Hindlimb muscle (tissue), 1 donor: ENCODE results near the gene MCF2L. TPM values are rescaled to one million over a fixed set of nuclear protein-coding genes. Genes with fewer than 3 reads are reported as not detected.

Experiments used
- DNase-seq: peaks from one replicate; pipeline ENCODE4 v3.0.0-alpha.2; 2013
- polyA plus RNA-seq: library from polyadenylated mRNA; unstranded; fragments of 120-200 nt; gene quantifications from one replicate; pipeline ENCODE4 v1.2.1, GENCODE V29; 2013; ENCODE audit not compliant: insufficient read length

The MCF2L gene
- polyA plus RNA-seq, 1 donor, result 23.3 TPM

DNA sequence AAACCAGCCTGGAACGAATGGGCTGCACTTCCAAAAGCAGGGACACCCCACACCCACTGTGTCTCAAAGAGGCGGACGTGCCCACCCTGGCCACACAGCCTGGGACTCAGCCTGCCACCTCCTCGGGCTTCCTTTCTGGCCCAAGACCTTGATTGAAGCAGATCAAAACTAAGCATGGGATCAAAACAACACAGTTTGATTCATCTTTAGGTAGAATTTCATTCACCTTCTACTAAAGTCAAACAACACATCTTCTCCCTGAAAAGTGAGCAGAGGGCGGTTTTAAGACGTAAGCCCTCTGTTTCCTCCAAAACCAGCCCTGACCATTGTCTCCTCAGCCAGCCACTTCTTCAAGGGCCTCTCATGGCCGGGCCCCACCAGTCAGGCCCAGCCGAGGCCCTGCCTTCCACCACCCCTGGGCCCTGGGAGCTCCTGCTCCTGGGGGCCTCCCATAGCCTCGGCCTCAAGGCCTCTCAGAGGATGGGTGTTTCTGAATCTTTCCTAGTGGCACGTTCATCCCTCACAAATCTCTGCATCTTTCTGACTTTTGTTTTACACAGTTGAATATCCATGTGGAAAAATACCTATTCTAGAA is 147.3 kb downstream of the MCF2L start:
- no peak for DNase-seq

DNA sequence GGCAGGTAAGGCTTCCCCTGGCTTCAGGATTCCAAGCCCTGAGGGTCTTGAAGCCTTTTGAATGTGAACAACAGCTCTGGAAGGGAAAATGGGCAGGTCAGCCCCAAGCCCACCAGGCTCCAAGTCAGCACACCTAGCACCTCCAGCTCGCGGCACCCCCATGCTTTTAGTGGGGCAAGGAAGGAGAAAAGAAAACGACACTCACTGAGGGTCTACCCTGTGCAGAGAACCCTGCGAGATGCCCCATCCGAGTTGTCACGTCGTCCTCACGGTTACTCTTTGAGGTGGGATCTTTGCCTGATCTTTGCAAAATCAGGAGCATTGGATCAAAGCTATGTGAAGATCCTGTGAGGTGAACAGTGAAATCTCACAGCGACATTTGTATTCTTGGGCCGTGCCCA is 147.9 kb downstream of the MCF2L start:
- DNase-seq, result no peak

DNA sequence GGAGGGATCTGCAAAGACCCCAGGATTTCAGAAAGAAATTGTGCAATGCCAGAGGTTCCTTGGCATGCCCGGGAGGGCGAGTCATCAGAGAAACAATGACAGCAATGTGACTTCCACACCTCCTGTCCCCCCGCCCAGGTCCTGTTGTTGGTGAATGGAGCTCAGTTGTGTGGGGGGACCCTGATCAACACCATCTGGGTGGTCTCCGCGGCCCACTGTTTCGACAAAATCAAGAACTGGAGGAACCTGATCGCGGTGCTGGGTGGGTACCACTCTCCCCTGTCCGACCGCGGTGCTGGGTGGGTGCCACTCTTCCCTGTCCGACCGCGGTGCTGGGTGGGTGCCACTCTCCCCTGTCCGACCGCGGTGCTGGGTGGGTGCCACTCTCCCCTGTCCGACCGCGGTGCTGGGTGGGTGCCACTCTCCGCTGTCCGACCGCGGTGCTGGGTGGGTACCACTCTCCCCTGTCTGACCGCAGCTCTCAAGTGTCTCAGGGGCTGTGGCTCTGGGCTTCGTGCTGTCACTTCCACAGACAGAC is 148.4 kb downstream of the MCF2L start:
- no peak for DNase-seq

DNA sequence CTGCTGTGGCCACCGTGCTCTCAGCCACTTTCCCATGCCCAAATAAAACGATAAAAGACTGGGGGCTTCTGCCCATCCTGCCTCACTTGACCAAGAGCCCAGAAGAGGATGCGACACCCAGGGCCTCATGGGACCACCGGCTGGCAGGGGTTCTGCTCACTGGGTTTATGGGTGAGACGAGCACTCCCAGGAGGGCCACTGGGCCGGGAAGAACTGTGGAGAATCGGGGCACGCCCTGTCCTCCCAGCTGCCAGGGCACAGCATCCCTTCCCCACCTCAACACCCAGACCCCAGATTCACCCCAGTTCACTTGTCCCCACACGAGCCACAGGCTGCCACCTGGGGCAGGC is 148.9 kb downstream of the MCF2L start:
- no peak for DNase-seq

DNA sequence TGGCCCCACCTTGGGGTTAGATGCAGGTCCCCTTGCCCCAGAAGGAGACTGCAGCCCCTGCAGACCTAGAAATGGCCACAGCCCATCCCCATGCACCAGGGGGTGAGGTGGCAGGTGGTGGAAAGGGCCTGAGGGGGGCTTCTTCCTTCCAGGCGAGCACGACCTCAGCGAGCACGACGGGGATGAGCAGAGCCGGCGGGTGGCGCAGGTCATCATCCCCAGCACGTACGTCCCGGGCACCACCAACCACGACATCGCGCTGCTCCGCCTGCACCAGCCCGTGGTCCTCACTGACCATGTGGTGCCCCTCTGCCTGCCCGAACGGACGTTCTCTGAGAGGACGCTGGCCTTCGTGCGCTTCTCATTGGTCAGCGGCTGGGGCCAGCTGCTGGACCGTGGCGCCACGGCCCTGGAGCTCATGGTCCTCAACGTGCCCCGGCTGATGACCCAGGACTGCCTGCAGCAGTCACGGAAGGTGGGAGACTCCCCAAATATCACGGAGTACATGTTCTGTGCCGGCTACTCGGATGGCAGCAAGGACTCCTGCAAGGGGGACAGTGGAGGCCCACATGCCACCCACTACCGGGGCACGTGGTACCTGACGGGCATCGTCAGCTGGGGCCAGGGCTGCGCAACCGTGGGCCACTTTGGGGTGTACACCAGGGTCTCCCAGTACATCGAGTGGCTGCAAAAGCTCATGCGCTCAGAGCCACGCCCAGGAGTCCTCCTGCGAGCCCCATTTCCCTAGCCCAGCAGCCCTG is 149.4 kb downstream of the MCF2L start:
- no peak for DNase-seq

DNA sequence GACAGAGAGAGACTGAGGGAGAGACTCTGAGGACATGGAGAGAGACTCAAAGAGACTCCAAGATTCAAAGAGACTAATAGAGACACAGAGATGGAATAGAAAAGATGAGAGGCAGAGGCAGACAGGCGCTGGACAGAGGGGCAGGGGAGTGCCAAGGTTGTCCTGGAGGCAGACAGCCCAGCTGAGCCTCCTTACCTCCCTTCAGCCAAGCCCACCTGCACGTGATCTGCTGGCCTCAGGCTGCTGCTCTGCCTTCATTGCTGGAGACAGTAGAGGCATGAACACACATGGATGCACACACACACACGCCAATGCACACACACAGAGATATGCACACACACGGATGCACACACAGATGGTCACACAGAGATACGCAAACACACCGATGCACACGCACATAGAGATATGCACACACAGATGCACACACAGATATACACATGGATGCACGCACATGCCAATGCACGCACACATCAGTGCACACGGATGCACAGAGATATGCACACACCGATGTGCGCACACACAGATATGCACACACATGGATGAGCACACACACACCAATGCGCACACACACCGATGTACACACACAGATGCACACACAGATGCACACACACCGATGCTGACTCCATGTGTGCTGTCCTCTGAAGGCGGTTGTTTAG is 150.3 kb downstream of the MCF2L start:
- no peak for DNase-seq

DNA sequence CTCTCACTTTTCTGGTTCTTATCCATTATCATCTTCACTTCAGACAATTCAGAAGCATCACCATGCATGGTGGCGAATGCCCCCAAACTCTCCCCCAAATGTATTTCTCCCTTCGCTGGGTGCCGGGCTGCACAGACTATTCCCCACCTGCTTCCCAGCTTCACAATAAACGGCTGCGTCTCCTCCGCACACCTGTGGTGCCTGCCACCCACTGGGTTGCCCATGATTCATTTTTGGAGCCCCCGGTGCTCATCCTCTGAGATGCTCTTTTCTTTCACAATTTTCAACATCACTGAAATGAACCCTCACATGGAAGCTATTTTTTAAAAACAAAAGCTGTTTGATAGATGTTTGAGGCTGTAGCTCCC is 150.8 kb downstream of the MCF2L start:
- DNase-seq, result no peak

DNA sequence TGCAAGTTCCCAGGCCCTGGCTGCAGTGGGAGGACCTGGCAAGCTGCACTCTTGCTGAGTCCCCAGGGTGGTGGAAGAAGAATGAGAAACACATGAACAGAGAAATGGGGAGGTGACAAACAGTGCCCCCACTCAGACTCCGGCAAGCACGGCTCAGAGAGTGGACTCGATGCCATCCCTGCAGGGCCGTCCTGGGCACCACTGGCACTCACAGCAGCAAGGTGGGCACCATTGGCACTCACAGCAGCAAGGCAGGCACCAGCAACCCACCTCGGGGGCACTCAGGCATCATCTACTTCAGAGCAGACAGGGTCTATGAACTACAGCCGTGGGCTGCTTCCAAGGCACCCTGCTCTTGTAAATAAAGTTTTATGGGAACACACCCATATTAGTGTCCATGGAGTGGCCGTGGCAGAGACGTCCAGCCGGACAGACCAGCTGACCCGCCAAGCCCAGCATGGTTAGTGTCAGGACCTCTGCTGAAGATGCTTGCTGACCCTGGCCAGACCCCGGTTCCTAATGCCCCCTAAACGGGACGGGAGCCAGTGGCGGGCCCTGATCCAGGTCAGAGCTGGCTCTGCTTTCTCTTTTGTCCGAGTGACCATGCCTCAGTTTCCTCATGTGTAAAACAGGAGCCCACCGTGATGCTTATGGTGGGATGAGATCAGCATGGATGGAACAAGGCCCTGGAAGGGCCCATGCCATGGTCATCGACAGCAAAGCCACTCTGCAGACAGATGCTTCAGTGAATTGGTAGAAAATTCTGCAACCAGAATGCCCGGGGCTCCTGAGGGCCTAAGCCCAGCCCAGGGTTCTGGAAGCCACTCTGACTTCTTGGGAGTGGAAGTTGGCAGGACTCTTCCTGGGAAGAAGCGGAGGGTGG is 151.5 kb downstream of the MCF2L start:
- no peak for DNase-seq

DNA sequence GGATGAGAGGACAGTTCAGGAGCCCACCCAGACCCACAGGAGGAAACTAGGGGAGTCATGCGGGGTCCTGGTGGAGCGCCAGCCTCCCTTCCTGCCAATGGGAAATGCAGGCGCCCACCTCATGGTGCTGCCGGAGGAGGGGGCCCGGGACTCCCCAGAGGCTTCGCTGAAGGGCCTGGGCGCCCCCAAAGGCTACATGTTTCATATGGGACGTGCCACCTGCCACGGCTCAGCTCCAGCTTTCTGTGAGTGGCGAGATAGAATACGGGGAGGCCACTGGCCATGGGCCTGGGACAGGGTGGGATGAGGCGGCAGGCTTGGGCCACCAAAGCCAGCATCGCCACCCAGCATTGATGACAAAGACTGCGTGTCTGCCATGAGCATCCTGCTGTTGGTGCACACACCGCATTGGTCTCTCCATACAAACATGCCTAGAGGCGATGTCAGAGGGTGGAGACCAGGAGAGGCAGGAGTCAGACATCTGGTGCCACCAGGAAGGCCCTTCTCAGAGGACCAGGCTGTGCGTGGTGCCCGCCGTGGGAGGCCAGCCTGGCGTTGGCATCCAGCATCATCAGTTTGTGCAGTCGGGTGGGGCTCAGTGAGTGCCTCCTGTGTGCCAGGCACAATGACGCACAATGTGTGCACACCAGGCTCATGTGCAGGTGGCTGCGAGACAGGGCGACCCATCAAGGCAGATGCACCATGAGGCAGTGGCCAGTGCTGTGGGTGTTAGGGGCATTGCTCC is 152.3 kb downstream of the MCF2L start:
- DNase-seq, result no peak

DNA sequence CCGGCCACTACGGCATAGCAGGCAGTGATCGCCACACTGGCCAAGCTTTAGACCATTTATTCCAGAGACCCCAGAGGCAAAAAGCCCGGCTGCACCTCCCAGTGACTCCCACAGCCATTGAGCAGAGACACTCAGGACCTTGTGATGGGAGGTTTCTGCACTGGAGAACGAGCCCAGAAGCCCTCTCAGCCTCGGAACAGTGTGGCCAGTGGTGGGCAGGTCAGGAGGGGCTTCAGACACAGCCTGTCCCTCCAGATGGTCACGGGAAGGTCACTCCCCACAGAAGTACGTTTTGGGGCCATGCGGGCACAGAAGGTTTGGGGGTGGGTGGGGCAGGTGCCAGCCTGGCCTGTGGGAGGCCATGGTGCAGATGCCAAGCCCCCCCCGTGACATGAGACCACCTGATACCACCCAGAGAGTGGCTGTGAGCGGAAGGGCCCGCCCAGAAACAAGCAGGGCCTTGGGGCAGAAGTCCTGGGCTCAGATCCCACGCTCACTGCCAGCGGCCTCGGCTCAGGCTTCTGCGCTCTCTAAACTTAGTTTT is 153.0 kb downstream of the MCF2L start:
- DNase-seq, result no peak

DNA sequence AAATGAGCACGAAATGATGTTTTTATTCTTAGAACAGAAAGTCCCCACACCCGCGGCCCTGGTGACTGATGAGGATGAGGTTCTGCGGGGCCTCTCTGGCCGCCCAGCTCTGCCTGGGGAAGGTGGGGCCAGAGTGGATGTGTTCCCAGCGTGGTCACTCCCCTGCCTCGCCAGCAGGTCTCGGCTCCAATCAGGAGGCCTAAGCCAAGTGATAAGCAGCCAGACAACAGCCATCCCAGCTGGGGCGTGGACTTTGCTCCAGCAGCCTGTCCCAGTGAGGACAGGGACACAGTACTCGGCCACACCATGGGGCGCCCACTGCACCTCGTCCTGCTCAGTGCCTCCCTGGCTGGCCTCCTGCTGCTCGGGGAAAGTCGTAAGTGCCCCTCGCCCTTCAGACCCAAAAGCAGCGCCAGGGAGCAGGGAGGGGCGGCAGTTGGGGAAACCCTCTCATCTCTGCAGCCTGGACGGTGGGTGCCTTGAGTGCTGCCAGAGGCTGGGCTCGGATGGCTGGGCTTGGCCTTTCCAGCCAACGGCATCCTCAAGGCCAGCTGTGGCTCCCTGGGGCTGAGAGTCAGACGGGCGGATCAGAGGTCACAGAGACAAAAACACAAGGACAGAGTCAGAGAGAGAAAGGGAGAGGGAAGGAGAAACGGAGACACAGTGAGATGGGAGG is 153.7 kb downstream of the MCF2L start, which contains the start of gene F10:
Gene F10 (plus strand): TSS at position 250 of the 676 bp plus-strand sequence. CDS start 57 bp downstream, at position 307.
- peak; percentile 68 for DNase-seq

DNA sequence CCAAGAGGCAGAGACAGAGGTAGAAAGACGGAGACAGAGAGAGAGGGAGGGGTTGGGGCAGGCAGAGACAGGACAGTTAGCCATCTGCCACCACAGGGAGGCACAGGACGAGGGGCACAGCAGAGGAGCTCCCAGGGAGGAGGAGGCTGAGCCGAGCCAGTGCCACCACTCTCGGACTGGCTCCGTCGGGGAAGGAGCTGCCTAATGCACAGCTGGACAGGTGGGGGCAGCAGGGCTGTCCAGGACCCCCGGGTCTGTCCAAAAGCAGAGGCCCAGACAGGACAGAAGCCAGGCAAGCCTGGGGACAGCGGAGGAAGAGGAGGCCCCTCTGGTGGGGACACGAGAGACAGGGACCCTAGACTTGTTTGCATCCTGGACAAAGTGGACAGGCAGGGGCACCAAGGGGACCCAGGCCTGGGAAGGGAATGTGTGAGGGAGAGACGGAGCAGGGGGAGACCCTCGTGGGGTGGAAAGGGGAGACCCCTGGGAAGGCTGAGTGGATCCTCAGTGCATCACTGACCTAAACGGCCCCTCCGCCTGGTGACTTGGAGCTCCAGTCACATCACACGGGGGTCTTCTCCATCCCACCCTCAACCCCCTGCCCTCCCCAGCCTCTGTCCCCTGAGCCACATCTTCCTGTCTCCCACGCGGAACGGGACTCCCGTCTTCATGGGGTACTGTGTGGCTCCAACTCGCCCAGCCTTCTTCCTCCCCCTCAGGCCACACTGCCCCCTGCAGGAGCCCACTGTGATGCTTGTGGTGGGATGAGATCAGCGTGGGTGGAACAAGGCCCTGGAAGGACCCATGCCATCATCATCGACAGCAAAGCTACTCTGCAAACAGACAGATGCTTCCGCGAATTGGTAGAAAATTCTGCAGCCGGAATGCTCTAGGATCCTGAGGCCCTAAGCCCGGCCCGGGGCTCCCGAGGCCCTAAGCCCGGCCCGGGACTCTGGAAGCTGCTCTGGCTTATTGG is 154.5 kb downstream of the MCF2L start:
- no peak for DNase-seq

DNA sequence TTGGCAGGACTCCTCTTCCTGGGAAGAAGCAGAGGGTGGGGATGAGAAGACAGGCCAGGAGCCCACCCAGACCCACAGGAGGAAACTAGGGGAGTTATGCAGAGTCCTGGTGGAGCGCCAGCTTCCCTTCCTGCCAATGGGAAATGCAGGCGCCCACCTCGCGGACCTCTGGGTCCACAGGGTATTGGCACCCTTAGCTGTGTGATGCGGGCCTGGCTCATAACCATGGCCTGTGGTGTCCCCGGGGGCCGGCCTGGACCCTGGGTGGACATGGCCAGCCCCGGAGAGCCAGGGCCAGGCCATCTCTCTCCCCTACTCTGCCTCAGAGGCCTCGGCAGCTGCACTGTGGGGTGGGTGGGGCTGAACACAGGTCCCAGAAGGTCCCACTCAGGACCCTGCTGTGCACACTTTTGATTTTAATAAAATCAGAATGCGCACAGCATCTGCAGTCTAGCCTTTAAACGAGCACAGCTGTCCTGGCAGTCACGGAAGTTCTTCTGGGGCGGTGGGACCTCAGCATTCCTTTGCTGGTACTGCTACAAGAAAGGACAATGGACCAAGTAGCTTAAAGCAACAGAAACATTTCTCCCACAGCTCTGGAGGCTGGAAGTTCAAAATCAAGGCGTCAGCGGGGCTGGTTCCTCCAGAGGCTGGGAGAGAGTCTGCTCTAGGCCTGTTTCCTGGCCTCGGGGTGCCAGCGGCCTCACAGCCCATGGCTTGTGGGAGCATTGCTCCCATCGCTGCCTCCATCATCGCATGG is 155.4 kb downstream of the MCF2L start:
- DNase-seq, result no peak

DNA sequence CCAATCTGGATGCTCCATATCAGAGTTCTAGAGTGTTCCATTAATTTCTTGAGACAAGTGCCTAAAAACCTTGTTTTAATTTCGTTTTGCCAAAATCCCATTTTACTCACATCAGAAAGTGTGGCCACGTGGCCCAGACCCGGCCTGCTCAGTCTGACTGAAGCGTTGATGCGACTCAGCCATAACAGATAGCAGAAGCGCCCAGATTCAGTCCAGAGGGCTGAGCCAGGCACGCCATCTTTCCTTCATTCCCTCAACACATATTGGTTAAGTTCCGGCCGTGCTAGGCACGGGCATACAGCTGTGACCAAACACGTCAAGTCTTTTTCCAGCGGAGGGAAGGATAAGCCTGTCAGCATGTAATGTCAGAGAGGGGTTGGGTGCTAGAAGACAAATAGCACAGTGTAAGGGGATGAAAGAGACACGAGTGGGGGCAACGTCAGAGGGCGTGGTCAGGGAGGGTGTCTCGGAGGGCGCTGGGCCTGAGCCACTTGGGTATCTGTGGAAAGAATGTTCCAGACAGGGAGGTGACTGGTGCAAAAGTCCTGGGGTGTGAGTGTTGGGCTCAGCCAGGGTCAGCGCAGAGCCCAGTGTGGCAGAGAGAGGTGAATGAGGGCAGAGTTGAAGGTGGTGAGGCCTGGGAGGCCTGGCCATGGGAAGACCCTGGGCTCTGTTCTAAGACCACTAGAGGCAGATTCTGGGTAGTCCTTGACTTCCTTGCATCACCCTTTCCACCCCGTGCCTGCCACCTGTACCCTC is 156.7 kb downstream of the MCF2L start:
- no peak for DNase-seq

DNA sequence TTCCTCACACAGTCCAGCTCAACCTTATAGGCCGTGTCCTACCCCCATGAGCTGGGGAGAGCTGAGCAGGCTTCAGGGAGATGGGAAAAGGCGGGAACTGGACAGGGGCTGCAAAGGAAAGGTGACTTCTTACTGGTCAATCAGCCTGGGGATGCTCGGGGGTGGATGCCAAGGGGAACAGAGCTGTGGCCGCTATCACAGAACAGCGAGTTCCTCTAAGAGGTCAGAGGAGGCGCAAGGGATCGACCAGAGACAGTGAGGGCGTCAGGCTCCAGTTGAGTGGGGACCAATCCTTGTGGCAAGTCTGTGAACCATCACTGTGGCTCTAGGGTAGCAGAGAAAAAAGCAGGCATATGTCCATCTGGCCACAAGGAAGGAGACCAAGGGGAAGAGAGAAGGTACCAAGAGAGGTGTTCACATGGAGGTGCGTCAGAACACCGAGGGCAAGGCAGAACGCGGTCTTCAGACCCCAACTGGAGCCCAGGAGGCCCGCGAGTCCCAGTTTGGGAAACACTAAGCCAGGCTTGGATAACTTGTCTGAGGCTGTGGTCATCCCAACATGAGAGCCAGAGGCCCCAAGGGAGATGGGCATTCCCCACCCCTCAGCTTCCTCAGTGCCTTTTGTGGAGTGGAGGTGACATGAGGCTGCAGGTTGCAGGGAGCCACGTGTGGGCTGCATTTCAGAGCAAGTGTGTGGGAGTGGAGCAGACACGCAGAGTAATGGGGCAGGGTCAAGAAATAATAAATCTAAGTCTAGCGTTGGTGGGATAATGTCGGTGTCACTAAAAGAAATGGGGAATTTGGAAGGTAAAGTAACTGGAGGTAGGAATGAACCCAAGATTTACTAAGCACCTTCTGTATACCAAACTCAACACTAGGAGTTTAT is 157.5 kb downstream of the MCF2L start:
- DNase-seq, result no peak

DNA sequence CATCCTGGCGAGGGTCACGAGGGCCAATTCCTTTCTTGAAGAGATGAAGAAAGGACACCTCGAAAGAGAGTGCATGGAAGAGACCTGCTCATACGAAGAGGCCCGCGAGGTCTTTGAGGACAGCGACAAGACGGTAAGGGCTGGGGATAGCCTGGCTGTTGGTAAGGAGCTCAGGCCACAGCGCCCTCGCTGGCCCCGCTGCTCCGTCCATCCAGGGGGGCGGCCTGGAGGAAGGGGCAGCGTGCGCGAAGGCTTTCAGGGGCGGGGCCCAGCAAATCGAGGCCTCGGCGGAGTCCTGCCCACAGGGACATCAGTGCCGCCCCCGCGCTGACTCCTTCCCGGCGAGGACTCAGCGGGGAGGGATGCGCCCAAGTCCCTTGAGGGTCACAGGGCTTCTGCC is 160.5 kb downstream of the MCF2L start:
- DNase-seq, result no peak
